Stimulated activated CD8-positive, alpha-beta memory T cell treated with anti-CD3 and anti-CD28 coated beads, Interleukin-4, amount 100 ng/mL, for 24 hours (primary cell): ENCODE results near the gene MRPL28.
"Not testable (repeated sequence)": the region's sequence is repeated elsewhere in the genome, so short reads cannot be mapped to it uniquely, and the experiment has no call there.

Experiments used
- DNase-seq: peaks from one replicate; pipeline ENCODE4 v3.0.0-alpha.2; 2020; ENCODE audit warnings: low read depth

MRPL28 gene

DNA sequence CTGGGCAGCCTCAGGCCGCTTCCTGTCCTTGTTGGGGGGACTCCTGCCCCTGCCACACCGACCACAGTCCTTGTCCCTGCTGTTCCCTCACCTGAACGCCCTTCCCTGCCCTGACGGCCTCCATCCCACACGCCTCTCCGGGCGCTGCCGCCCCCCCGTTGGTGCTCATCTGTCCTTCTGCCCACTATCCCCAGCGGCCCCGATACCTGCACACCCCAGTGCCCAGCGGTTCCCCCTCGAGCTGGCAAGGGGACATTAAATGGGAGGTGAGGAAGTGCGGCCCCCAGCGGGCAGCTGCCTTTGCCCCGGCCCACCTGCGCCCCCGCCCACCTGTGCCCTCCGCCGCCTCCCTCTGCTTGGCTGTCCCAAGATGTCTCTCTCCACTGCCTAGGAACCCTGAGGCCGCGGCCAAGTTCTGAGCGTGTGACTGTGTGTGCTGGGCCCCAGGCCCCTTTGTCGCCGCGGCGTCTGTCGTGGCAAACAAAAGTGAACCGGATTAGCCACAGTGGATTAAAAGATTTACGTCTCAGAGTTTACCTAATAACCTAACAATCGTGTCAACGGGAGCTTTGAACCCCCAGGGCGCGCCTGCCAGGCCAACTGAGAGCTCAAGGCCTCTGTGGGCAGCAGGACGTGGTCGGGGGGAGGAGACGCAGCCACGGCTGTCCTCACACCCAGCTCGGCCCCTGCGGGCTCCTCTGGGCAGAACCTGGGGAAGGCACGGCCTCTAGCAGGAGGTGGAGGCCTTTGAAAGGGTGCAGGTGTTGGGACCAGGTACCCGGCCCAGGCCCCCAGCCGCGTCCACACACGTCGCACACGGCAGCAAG is 10.3 kb downstream of the MRPL28 start:
- DNase-seq = no peak

- no peak for DNase-seq
Measured at GRCh38 chr16:359067-359763, 11.1 kb downstream of the MRPL28 start.

DNA sequence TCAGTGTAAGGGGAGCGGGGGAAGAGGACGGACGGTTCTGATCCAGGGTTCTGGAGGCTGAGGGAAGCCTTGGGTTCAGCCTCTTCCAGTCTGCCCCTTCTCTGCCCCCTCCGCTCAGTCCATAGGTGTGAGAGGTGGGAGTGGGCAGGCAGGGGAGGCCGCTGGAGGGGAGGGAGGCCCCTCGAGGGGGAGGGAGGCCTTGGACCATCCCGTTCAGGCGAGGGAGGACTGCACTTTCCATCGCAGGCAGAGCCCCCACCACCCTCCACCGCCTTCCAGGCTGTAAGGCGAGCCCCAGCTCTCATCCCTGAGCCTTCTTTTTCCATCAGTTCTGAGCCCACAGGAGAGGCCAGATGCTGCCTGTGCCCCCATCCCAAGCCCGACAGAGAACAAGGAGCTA is 13.6 kb downstream of the MRPL28 start:
- no peak for DNase-seq

DNA sequence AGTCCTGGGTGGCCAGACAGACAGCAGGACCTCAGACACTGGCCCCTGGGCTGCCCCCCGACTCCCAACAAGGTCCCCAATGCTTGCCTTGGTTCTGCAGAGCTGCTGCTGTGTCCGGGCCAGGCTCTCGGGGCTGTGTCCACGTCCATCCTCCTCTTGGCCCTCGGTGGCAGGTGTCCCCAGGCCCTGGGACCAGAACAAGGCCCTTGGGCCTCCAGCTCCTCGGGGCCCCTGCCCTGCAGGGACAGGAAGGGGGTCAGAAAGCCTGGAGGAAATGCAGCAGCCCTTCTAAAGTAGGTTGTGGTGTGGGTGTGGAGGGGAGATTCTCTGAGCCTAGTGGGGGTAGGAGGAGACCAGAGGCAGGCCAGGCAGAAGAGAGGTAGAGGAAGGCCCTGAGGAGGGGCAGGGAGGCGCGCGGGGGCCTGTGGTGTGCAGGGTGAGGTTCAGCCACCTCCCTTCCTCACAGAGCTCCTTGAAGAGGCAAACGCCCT is 15.3 kb downstream of the MRPL28 start:
- no peak for DNase-seq

GRCh38 chr16:354291-354881 is 16.0 kb downstream of the MRPL28 start:
- DNase-seq = no peak

DNA sequence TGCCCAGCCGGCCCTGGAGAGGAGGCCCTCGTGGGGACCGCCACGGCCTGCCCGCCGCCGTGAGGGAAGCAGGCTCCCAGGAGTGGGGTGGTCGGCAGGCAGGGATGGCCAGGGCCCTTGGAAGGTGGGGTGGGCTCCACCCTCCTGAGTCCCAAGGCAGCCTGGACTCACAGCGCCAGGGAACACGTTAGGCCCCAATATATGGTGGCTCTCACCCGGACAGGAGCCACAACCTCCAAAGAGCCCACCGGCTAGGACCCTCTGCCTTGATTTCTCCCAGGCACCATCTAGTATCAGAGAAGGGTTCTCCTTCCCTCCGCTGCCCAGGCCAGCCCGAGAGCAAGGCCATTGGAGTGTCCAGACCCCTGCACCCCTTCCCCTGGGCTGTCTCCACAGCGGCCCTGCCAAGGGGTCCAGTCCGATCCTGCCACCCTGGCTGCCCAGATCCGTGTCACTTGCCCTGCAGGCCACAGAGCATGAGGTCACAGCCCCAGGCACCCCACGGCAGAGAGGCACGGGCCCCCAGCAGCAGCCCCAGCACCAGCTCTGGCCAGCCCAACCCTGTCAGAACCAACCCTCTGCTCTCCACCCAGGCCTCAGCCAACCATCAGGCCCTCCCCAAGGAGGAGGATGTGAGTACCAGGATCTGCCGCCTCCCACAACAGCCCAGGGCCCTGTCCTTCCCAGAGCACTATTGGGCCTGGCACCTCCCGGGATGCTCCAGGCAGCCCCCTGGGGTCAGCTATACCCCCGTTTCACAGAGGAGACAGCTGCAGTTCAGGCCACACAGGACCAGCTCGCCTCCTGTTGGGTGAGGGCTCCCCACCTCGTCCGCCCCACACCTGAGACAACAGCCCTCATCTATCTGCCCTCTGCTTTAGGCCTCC is 16.7 kb downstream of the MRPL28 start:
- no peak for DNase-seq

DNA sequence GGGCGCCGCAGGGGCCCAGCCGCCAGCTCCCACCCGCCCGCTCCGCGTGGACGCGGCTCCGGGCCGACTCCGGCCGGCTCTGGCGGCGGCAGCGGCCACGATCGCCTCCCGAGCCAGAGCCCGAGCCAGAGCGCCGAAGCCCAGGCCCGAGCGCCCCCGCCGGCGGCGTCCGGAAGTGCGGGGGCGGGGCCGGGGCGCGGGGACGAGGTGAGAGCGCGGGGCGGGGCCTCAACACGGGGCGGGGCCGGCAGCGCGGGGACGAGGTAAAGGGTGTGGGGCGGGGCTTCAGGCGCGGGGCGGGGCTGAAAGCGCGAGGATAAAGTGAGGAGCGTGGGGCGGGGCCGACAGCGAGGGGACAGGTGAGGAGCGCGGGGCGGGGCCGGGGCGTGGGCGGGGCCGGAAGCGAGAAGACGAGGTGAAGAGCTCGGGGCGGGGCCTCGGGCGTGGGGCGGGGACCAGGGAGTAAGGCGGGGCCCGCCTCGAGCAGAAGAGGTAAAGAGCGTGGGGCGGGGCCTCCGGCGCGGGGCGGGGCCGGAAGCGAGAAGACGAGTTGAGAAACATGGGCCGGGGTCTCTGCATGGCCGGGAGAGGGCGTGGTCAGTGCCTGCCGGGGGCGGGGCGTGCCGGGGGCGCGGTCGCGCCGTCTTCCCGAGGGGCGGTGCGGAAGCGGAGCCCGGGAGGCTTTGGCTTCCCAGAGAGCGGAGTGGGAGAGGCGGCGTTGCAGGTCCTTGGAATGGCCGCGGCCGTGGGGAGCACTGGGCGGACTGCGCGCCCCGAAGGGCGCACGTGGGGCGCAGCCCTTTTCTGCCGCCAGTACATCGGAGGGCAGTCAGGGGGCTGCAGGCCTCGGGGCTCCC is 17.6 kb downstream of the MRPL28 start, which contains the start of gene AXIN1:
AXIN1 (minus strand) TSS at position 177 of the 857 bp plus-strand sequence. CDS start 5,698 bp downstream, outside the sequence.
- DNase-seq = peak; percentile 100

DNA sequence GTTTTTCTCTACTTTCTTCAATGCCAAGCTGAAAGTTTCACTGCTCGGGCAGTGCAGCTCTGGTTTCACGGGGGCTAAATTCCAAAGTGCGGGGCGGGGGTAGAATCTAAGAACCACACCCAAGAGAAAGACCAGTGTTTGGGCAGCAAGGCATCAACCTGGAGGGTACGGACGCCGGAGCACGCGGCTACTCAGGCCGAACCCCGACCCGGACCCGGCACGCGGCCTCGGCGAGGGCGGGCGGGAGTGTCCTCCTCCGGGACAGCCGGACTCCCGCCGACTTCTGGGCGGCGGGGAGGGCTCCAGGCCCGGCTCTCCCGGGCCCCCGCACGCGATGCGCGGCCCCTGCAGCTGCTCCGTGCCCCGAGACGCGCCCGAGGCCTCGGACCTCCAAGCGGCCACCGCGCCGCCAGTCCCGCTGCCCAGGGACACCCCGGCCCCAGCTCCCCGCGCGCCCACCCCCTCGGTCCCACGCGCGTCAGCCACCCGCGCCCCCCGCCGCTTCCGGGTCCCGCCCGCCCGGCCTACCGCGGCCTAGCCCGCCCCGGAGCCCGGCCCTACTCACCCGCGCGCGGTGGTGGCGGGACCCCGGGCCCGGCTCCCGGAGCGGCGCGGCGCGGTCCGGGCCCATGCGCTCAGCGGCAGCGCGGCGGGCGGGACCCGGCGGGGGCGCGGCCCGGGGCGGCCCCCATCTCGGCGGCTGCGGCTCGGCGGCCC is 18.4 kb downstream of the MRPL28 start:
- DNase-seq = no peak

GRCh38 chr16:350203-350602 is 20.1 kb downstream of the MRPL28 start:
- no peak for DNase-seq

- DNase-seq = no peak
Measured at GRCh38 chr16:349211-349610, 21.1 kb downstream of the MRPL28 start.

- DNase-seq = not testable (repeated sequence)
Measured at GRCh38 chr16:348495-348894, 21.8 kb downstream of the MRPL28 start.

GRCh38 chr16:347203-347602 is 23.1 kb downstream of the MRPL28 start:
- no peak for DNase-seq

- DNase-seq = no peak
Measured at GRCh38 chr16:346587-346986, 23.8 kb downstream of the MRPL28 start.

GRCh38 chr16:345772-346171 is 24.6 kb downstream of the MRPL28 start:
- DNase-seq = no peak

- DNase-seq = no peak
Measured at GRCh38 chr16:342455-343213, 27.7 kb downstream of the MRPL28 start.

DNA sequence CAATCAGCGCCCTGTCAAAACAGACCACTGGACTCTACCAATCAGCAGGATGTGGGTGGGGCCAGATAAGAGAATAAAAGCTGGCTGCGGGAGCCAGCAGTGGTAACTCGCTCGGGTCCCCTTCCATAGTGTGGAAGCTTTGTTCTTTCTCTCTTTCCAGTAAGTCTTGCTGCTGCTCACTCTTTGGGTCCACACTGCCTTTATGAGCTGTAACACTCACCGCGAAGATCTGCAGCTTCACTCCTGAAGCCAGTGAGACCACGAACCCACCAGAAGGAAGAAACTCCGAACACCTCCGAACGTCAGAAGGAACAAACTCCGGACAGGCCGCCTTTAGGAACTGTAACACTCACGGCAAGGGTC is 28.4 kb downstream of the MRPL28 start:
- DNase-seq = not testable (repeated sequence)

GRCh38 chr16:341095-341973 is 29.0 kb downstream of the MRPL28 start:
- DNase-seq = not testable (repeated sequence)

DNA sequence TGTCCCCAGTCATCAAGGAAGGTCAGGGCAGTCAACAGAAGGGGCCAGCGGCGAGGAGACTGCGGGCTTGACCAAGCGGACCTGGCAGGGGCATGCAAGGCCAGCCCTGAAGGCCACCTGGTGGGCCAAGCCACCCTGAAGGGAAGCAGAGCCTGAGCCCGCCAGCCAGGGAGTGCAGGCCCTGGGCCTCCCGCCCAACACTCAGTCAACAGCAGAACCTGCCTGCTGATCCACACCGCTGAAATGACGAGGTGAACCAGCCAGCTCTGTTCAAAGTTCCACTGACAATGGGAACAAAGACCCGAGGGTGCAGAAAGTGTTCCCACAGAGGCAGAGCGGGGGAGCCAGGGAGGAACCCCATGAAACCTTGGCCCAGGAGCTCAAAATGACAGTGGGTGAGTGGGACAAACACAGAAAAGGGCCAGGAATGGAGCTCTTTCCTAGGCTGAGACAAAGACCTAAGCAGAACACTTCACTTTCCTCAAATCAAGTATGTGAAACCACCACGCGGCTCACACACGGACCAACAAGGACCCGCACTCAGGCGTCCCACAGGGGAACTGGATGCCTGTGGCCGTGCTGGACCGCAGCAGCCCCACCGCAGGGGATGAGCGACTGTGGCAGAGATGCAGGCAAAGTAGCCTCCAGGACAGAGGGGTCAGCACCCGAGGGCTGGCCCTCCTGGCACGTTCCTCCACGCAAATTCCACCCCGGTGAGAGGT is 29.8 kb downstream of the MRPL28 start:
- no peak for DNase-seq
